NCI-H1048 (cell line): ENCODE measurements around the gene ZC3H4.
"Not testable (repeated sequence)": the region's sequence is repeated elsewhere in the genome, so short reads cannot be mapped to it uniquely, and the experiment has no call there.

ENCODE experiments used
- DNase-seq: peaks from one replicate; lab custom pipeline; 2025; lab: John Stamatoyannopoulos, UW

The ZC3H4 gene

GRCh38 chr19:47084879-47085439 lies 28.6 kb downstream of the ZC3H4 start:
- DNase-seq = no peak

DNA sequence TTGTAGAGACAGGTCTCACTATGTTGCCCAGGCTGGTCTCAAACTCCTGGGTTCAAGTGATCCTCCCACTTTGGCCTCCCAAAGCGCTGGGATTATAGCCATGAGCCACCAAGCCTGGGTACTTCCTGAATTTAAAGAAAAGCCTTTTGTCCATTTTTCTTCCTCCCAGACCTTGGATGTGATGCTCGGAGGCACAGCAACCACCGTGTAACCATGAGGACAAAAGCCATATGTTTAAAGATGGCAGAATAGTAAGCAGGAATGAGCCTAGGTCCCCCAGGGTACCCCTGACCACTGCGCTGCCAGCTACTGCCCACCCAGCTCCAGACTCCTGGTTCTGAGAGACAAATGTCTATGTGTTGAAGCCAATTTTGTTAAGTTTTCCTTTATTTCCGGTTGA lies 31.1 kb downstream of the ZC3H4 start:
- no peak for DNase-seq

GRCh38 chr19:47081095-47081494 lies 32.5 kb downstream of the ZC3H4 start:
- no peak for DNase-seq

GRCh38 chr19:47078351-47078750 lies 35.2 kb downstream of the ZC3H4 start:
- not testable (repeated sequence) for DNase-seq

DNA sequence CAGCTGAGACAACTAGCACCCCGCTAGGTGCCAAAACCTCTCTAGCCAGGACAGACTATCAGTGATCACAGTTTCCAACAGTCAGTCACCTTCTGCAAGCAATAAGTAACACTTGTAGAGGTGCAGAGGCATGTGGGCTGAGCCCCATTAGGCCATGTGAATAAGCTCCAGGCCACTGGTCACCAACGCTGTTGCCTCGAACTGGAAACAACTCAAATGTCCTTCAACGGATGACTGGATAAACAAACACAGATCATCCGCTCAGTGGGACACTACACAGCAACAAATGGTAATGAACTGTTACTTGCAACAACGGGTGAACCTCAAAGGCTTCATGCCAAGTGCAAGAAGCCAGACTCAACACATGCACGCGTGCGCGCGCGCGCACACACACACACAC lies 37.6 kb downstream of the ZC3H4 start:
- no peak for DNase-seq

DNA sequence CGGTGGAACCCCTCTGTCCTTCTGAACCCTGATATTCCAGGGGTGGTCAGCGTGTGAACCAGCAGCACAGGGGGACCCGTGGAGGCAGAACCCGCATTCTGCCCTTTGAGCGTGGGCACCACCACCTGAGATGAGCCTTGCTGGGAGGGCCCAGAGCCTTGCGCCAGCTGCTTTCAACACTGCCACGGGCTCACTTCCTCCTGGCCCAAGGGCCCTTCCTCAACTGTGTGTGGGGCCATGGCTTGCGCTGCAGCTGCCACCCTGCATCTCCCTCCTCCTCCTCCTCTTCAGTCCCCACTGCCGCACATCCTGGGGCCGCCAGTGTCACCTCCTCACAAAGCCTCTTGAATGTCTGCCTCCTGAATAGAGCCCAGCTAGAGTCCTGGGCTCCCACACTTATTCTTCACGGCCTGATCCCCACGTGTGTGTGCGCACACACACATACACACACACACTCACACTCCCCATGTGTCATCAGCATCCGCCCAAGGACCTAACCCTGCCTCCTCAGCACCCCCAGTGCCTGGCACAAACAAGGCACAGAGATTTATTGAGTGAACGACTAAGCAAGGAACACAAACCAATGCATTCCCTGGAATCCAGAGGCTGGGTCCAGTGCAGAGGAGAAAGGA lies 38.3 kb downstream of the ZC3H4 start:
- DNase-seq = no peak

- DNase-seq = no peak
Observed at GRCh38 chr19:47074621-47075020, 39.0 kb downstream of the ZC3H4 start.

- DNase-seq = no peak
Observed at GRCh38 chr19:47073574-47073973, 40.0 kb downstream of the ZC3H4 start.

DNA sequence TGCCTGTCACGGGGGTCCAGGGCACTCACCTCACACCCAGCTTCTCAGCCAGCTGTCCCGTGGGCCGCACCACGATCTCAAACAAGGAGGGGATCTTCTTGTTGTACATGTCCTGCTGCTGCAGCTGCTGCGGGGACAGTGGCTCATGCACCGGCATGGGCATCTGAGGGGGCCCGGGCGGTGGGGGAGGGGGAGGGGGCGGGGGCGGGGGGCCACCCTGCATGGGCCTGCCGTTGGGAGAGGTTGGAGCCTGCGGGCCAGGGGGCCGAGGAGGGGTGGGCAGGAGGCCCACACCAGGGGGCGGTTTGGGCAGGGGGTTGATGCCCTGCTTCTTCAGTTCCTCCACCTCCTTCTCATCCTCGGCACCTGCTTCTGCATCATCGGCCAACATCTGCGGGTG lies 41.3 kb downstream of the ZC3H4 start:
- DNase-seq = no peak

- DNase-seq = no peak
Observed at GRCh38 chr19:47071731-47072130, 41.8 kb downstream of the ZC3H4 start.

DNA sequence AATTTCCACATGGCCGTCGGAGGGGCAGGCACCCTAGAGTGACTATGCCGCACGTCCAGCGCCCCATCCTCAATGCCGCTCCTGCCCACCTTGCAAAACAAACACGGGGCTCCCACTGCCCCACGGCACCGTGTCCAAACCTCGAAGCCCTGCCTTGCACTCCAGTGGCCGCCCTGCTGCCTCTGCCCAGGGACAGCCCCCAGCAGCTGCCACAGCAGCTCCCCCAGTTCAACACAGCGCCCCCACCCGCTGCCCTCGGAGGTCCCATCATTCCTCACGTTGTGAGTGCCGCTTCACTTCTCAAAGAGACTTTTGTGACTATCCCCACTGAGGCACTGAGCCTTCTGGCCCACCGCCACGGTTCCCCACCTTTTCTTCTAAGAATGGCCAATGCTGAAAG lies 42.8 kb downstream of the ZC3H4 start:
- no peak for DNase-seq

- DNase-seq = no peak
Observed at GRCh38 chr19:47069795-47070194, 43.8 kb downstream of the ZC3H4 start.

DNA sequence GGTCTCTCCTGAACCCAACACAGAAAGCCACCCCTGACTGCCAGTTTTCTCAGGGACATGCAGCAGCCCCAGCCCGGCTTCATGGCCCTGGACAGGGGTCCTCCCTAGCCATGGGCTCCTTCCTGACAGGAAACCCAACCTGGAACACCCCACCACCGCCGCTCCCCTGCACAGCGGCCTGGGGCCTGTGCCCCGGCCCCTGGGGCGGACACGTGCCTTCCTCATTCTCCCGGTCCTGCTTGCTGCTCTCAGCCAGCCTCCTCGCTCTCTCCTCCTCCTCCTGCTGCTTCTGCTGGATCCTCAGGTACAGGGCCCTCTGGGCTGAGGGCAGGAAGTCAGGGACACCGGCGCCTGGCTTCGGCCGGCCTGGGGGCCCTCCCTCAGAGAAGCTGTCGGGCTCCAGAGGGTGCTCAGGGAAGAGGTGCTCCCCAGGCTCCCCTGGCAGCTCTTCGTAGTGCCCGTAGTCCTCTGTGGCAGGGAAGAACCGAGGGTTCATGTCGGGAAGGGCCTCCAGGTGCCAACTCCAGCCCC lies 44.6 kb downstream of the ZC3H4 start:
- no peak for DNase-seq

- no peak for DNase-seq
Observed at GRCh38 chr19:47068246-47068645, 45.3 kb downstream of the ZC3H4 start.

DNA sequence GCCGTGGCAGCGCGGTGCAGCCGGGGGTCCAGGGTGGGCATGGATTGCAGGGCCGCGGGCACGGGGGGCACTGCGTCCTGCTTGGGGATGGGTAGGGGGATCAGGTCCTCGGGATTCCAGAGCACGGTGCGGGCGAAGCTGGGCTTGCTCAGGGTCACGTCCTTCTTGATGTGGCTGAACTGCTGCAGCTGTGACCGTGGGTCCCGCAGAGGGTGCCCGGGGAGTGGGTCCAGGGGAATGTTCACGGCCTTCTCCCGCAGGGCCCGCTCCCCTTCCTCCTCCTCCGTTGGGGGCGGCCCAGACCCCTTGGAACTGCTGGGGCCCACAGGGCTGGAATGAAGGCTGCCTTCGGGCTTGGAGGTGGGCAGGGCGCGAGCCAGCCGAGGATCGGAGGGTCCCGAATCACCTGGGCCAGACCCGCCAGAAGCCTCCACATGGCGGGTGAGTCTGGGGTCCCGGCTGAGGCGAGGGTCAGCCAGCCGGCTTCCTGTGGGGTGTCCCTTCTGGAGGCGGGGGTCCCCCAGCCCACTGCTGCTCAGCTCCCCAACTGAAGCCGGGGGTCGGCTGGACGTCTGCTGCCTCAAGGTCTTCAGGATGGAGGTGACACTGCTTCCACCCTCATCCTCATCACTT lies 46.2 kb downstream of the ZC3H4 start:
- DNase-seq = no peak

GRCh38 chr19:47066376-47067214 lies 47.0 kb downstream of the ZC3H4 start:
- DNase-seq = no peak

DNA sequence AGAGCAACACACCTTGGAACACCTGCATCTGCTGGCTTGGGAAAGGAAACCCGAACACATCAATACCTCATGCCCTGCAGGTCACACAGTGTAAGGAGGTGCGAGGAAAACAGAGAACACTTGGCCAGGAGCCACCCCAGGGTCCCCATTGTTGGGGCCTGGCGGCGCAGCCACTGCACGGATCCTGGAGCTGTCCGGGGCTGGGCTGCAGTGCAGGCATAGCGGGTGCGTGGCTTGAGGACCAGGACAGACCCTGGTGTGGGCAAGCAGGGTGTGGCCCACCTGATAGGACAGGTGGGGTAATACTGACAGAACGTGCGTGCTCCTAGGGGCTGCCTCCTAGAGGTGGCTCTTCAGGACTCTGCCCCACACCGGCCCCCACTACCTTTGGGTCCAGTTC lies 48.3 kb downstream of the ZC3H4 start:
- DNase-seq = no peak

- no peak for DNase-seq
Observed at GRCh38 chr19:47063874-47064273, 49.7 kb downstream of the ZC3H4 start.

- no peak for DNase-seq
Observed at GRCh38 chr19:47058621-47059022, 55.0 kb downstream of the ZC3H4 start.

DNA sequence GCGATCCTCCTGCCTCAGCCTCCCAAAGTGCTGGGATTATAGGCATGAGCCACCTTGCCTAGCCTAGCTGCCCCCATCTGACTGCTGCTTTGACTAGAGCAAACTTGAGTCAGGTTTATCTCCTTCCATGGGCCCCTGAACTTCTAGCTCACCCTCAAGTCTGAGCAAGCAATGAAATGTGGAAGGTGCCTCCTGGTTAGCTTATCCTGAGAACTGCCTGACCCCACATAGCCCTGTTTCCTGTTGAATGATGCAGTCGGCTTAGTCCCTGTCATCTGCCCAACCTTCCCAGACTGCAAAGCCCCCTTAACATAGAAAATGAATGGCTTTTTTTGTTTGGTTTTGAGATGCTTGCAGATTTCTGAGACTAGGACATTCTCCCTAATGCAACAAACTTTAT lies 56.2 kb downstream of the ZC3H4 start:
- no peak for DNase-seq

DNA sequence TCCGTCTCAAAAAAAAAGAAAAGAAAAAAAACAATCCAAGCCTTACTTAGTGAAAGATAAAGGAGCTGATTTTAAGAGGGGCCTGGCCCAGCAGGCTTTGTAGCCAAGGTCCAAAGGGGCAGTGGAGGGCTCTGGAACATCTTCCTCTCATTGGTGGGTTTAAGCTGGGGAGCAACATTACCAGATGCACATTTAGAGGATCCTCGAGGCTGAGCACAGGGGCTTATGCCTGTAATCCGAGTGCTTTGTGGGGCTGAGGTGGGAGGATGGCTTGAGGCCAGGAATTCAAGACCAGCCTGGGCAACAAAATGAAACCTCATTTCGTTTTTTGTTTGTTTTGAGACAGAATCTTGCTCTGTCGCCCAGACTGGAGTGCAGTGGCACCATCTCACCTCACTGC lies 57.2 kb downstream of the ZC3H4 start:
- no peak for DNase-seq

GRCh38 chr19:47050562-47050961 lies 63.0 kb downstream of the ZC3H4 start:
- DNase-seq = not testable (repeated sequence)

GRCh38 chr19:47049307-47049700 lies 64.3 kb downstream of the ZC3H4 start:
- no peak for DNase-seq
